OCI-LY7 (cell line): ENCODE measurements around the gene TDRD10.

ENCODE experiments used
- EZH2phosphoT487 ChIP-seq: fragments of 200-600 bp; sonication (generic); IDR thresholded peaks from 2 replicates; pipeline ENCODE4 v1.6.1; 2018; ENCODE audit warnings: low read depth, borderline replicate concordance, mild to moderate bottlenecking, mixed run types, antibody characterized with exemption, low read length, moderate library complexity, mixed read lengths
- TF ChIP-seq, protein P1 (sequence below): fragments of 200-600 bp; sonication (generic); conservative IDR thresholded peaks from 2 replicates; pipeline ENCODE4 v1.5.1; 2014; ENCODE audit warnings: mild to moderate bottlenecking, antibody characterized with exemption, low read length, moderate library complexity, mixed read lengths

DNA sequence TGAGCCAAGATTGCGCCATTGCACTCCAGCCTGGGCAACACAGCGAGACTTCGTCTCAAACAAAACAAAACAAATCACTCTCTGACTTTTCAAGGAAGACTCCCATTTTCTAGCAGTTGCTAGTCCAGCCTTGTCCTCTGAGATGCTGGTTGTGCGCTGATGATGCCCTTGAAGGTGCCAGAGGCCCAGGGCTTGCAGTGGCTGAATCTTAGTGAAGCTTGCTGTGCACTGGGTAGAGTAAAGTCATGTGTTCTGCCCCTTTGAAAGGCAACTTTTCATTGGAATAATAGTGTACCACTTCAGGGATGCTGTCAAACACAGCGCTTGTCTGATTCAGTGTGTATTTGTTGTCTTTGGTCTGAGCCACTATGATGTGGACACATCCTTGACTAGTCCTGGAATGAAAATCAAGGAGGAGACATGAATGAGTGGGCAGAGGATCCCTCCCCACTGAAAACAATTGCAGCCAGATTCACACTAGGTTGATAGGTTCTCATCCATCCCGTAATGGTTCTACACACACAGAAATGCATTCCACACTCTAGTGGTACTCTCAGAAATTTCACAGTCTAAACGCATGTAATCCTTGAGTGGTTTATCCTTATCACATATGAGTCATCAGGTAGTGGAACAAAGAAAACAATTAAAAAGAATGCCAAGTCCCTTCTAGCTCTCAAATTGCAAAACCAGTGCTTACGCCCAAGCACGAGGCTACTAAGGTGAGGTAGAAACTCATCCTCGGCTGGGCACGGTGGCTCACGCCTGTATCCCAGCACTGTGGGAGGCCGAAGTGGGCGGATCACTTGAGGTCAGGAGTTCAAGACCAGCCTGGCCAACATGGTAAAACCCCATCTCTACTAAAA, 17.8 kb upstream of the TDRD10 start:
- TF ChIP-seq, protein P1, sequence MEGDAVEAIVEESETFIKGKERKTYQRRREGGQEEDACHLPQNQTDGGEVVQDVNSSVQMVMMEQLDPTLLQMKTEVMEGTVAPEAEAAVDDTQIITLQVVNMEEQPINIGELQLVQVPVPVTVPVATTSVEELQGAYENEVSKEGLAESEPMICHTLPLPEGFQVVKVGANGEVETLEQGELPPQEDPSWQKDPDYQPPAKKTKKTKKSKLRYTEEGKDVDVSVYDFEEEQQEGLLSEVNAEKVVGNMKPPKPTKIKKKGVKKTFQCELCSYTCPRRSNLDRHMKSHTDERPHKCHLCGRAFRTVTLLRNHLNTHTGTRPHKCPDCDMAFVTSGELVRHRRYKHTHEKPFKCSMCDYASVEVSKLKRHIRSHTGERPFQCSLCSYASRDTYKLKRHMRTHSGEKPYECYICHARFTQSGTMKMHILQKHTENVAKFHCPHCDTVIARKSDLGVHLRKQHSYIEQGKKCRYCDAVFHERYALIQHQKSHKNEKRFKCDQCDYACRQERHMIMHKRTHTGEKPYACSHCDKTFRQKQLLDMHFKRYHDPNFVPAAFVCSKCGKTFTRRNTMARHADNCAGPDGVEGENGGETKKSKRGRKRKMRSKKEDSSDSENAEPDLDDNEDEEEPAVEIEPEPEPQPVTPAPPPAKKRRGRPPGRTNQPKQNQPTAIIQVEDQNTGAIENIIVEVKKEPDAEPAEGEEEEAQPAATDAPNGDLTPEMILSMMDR = no peak
- TF ChIP-seq EZH2phosphoT487 = no peak
